GM19468 (cell line): ENCODE measurements around the gene DNM2.
"Not testable (repeated sequence)": the region's sequence is repeated elsewhere in the genome, so short reads cannot be mapped to it uniquely, and the experiment has no call there.

Experiments used
- ATAC-seq: cut with Tn5 transposase; IDR thresholded peaks from one replicate; pipeline ENCODE4 v1.9.1; 2021; ENCODE audit warnings: mild to moderate bottlenecking, moderate library complexity, moderate number of reproducible peaks; ENCODE audit not compliant: unreplicated experiment; ENCODE audit errors: extremely low read depth

The DNM2 gene

GRCh38 chr19:10854350-10855089 lies 136.6 kb downstream of the DNM2 start:
- ATAC-seq: no peak

- no peak for ATAC-seq
Observed at GRCh38 chr19:10855879-10856522, 138.1 kb downstream of the DNM2 start.

- not testable (repeated sequence) for ATAC-seq
Observed at GRCh38 chr19:10856899-10857298, 139.0 kb downstream of the DNM2 start.

- ATAC-seq: no peak
Observed at GRCh38 chr19:10858204-10858828, 140.4 kb downstream of the DNM2 start.

- ATAC-seq: no peak
Observed at GRCh38 chr19:10861103-10861651, 143.3 kb downstream of the DNM2 start.

- no peak for ATAC-seq
Observed at GRCh38 chr19:10862561-10863106, 144.8 kb downstream of the DNM2 start.

- no peak for ATAC-seq
Observed at GRCh38 chr19:10863107-10863717, 145.3 kb downstream of the DNM2 start.

- ATAC-seq: no peak
Observed at GRCh38 chr19:10864538-10864899, 146.6 kb downstream of the DNM2 start.

GRCh38 chr19:10866495-10866894 lies 148.6 kb downstream of the DNM2 start:
- ATAC-seq: no peak

- no peak for ATAC-seq
Observed at GRCh38 chr19:10868872-10869547, 151.1 kb downstream of the DNM2 start.

GRCh38 chr19:10869872-10870311 lies 152.0 kb downstream of the DNM2 start:
- not testable (repeated sequence) for ATAC-seq

GRCh38 chr19:10870501-10870954 lies 152.6 kb downstream of the DNM2 start:
- ATAC-seq: no peak

GRCh38 chr19:10870955-10871603 lies 153.2 kb downstream of the DNM2 start, which contains the start of gene CARM1:
TSS of gene CARM1 (plus strand) at chr19:10871553. CDS start at chr19:10871703, 150 bp downstream.
- peak; percentile 78 for ATAC-seq

- no peak for ATAC-seq
Observed at GRCh38 chr19:10871711-10872545, 154.0 kb downstream of the DNM2 start.

GRCh38 chr19:10872546-10873107 lies 154.7 kb downstream of the DNM2 start:
- ATAC-seq: no peak

- ATAC-seq: no peak
Observed at GRCh38 chr19:10874024-10874423, 156.1 kb downstream of the DNM2 start.

GRCh38 chr19:10876459-10877240 lies 158.8 kb downstream of the DNM2 start:
- ATAC-seq: peak; percentile 48
